Left ventricle myocardium inferior (tissue), 1 donor: ENCODE results near the gene KCNJ6. TPM values are rescaled to one million over a fixed set of nuclear protein-coding genes. Genes with fewer than 3 reads are reported as not detected.
A peak's percentile ranks its signal among the peaks of the same experiment; 100 is the strongest.

Experiments
- DNase-seq: peaks from one replicate; pipeline ENCODE4 v3.0.0-alpha.2; 2020
- H3K27ac ChIP-seq: fragments of 200-600 bp; replicated peaks from 2 replicates; pipeline ENCODE4 v1.8.0; 2021
- H3K27me3 ChIP-seq: fragments of 200-600 bp; 2 replicates; pipeline ENCODE4 v1.8.0; 2021; ENCODE audit warnings: low read depth
- H3K36me3 ChIP-seq: fragments of 200-600 bp; 2 replicates; pipeline ENCODE4 v1.8.0; 2021
- H3K4me1 ChIP-seq: fragments of 200-600 bp; 2 replicates; pipeline ENCODE4 v1.8.0; 2021
- H3K4me3 ChIP-seq: fragments of 200-600 bp; 2 replicates; pipeline ENCODE4 v1.8.0; 2021; ENCODE audit warnings: mild to moderate bottlenecking, moderate library complexity
- H3K9me3 ChIP-seq: fragments of 200-600 bp; replicated peaks from 2 replicates; pipeline ENCODE4 v1.8.0; 2021
- CTCF ChIP-seq: fragments of 200-600 bp; IDR thresholded peaks from 2 replicates; pipeline ENCODE4 v1.8.0; 2021; ENCODE audit warnings: antibody characterized with exemption, mild to moderate bottlenecking, borderline replicate concordance
- intact Hi-C: fragments of 100-400 bp; cut with micrococcal nuclease; formaldehyde crosslinking; loops from one replicate; pipeline ENCODE4 v1.11.0; 2022
- total RNA-seq: library from RNA; stranded (reverse); fragmentation: NEBNext Ultra II Directional; extraction: Animal tissue kit (Norgen Biotek cat#: 25700); gene quantifications from one replicate; pipeline ENCODE4 v1.2.1, GENCODE V29; 2021
- donor health status: DM: no; HTN: yes; CAD: no; lungs with severe emphysema.

Gene KCNJ6
- total RNA-seq, 1 donor from 2014 or later, result not detected

- DNase-seq, result no peak
- no peaks in the 10 kb centered on the region for H3K36me3 ChIP-seq
- no peak overlapping the region for H3K4me3 ChIP-seq
- no peak overlapping the region for H3K27ac ChIP-seq
- no peaks in the 10 kb centered on the region for H3K9me3 ChIP-seq
- TF ChIP-seq CTCF, result peak; percentile 36
- intact Hi-C loops, result no loop called here
- H3K27me3 ChIP-seq, result no peaks in the 10 kb centered on the region
- H3K4me1 ChIP-seq, result no peaks in the 10 kb centered on the region
Measured at GRCh38 chr21:37642493-37642892, 273.8 kb downstream of the KCNJ6 start.

GRCh38 chr21:37639756-37640155 lies 276.5 kb downstream of the KCNJ6 start:
- H3K27me3 ChIP-seq, result no peaks in the 10 kb centered on the region
- H3K36me3 ChIP-seq, result no peaks in the 10 kb centered on the region
- intact Hi-C loops, result no loop called here
- TF ChIP-seq CTCF, result no peak
- no peaks in the 10 kb centered on the region for H3K9me3 ChIP-seq
- no peak for DNase-seq
- H3K4me1 ChIP-seq, result no peaks in the 10 kb centered on the region
- H3K27ac ChIP-seq, result no peak overlapping the region
- no peak overlapping the region for H3K4me3 ChIP-seq

- intact Hi-C loops, result no loop called here
- H3K27ac ChIP-seq, result no peak overlapping the region
- H3K36me3 ChIP-seq, result no peaks in the 10 kb centered on the region
Measured at GRCh38 chr21:37636152-37636860, 280.0 kb downstream of the KCNJ6 start.

GRCh38 chr21:37631319-37632117 lies 284.7 kb downstream of the KCNJ6 start:
- no peaks in the 10 kb centered on the region for H3K27me3 ChIP-seq
- H3K36me3 ChIP-seq, result no peaks in the 10 kb centered on the region
- H3K27ac ChIP-seq, result peak overlapping the region; percentile 37
- intact Hi-C loops, result no loop called here
- no peak for DNase-seq
- TF ChIP-seq CTCF, result no peak
- no peak overlapping the region for H3K4me3 ChIP-seq
- H3K4me1 ChIP-seq, result peaks cover 8% of the 10 kb centered on the region
- no peaks in the 10 kb centered on the region for H3K9me3 ChIP-seq

More at GRCh38 chr21:37636152-37636860, 280.0 kb downstream of the KCNJ6 start:
- Histone ChIP-seq H3K4me1 (peaks cover 8% of the 10 kb centered on the region), H3K27me3 (no peaks in the 10 kb centered on the region), H3K9me3 (no peaks in the 10 kb centered on the region), H3K4me3 (no peak overlapping the region)
- no peak for DNase-seq
- TF ChIP-seq CTCF, result no peak

GRCh38 chr21:37630872-37631271 lies 285.4 kb downstream of the KCNJ6 start:
- no peaks in the 10 kb centered on the region for H3K9me3 ChIP-seq
- no peak for TF ChIP-seq CTCF
- no peak overlapping the region for H3K4me3 ChIP-seq
- DNase-seq, result no peak
- H3K4me1 ChIP-seq, result peaks cover 8% of the 10 kb centered on the region
- intact Hi-C loops, result no loop called here
- H3K27ac ChIP-seq, result no peak overlapping the region
- H3K36me3 ChIP-seq, result no peaks in the 10 kb centered on the region
- H3K27me3 ChIP-seq, result no peaks in the 10 kb centered on the region
